Umbilical cord (tissue), 2 donors: ENCODE data around the gene LPIN1. TPM values are rescaled to one million over a fixed set of nuclear protein-coding genes. Genes with fewer than 3 reads are reported as not detected.
A peak's percentile ranks its signal among the peaks of the same experiment; 100 is the strongest.
"Not testable (repeated sequence)": the region's sequence is repeated elsewhere in the genome, so short reads cannot be mapped to it uniquely, and the experiment has no call there.

Experiments
- DNase-seq: peaks from one replicate; pipeline ENCODE4 v3.0.0-alpha.2; 2015; ENCODE audit warnings: low spot score
- total RNA-seq: library from RNA; depleted of rRNA; stranded (reverse); fragments of >200 nt; gene quantifications from one replicate; pipeline ENCODE4 v1.2.3, GENCODE V29; 2014; ENCODE audit warnings: low replicate concordance; ENCODE audit not compliant: insufficient read depth

Gene LPIN1
- total RNA-seq, 1 donor from 2014 or later: 23.1 TPM

GRCh38 chr2:11832531-11832930 is 86.1 kb downstream of the LPIN1 start:
- DNase-seq: no peak

GRCh38 chr2:11833601-11834000 is 87.2 kb downstream of the LPIN1 start:
- no peak for DNase-seq

- DNase-seq: no peak
Measured at GRCh38 chr2:11835403-11835802, 89.0 kb downstream of the LPIN1 start.

- DNase-seq: no peak
Measured at GRCh38 chr2:11836647-11837219, 90.3 kb downstream of the LPIN1 start.

- no peak for DNase-seq
Measured at GRCh38 chr2:11837875-11838734, 91.7 kb downstream of the LPIN1 start.

DNA sequence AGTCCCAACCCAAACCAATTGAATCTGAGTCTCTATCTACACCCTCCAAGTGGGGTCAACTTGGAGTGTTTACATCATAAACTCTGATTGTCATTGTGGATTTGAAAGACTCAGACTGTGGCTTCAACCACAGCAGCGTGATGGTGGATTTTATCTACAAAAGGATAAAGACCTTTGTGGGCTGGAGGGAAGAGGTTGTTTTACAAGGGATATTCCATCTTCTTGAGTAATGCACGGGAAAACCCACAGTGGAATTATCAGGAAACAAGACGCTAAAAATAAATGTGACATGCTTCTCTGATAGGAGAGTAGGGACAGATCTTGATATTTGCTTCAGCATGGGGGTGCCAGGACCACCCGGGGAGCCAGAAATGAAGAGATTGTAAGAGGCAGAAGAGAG is 93.5 kb downstream of the LPIN1 start:
- no peak for DNase-seq

- DNase-seq: no peak
Measured at GRCh38 chr2:11842336-11842735, 95.9 kb downstream of the LPIN1 start.

GRCh38 chr2:11844798-11845197 is 98.4 kb downstream of the LPIN1 start:
- DNase-seq: not testable (repeated sequence)

DNA sequence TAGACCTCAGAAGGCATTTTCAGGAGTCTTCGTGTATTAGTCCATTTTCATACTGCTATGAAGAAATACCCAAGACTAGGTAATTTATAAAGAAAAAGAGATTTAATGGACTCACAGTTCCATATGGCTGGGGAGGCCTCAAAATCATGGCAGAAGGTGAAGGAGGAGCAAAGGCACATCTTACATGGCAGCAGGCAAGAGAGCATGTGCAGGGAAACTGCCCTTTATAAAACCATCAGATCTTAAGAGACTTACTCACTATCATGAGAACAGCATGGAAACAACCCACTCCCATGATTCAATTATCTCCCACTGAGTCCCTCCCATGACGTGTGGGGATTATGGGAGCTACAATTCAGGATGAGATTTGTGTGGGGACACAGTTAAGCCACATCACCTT is 101.5 kb downstream of the LPIN1 start:
- not testable (repeated sequence) for DNase-seq

GRCh38 chr2:11850082-11850481 is 103.7 kb downstream of the LPIN1 start:
- DNase-seq: no peak

DNA sequence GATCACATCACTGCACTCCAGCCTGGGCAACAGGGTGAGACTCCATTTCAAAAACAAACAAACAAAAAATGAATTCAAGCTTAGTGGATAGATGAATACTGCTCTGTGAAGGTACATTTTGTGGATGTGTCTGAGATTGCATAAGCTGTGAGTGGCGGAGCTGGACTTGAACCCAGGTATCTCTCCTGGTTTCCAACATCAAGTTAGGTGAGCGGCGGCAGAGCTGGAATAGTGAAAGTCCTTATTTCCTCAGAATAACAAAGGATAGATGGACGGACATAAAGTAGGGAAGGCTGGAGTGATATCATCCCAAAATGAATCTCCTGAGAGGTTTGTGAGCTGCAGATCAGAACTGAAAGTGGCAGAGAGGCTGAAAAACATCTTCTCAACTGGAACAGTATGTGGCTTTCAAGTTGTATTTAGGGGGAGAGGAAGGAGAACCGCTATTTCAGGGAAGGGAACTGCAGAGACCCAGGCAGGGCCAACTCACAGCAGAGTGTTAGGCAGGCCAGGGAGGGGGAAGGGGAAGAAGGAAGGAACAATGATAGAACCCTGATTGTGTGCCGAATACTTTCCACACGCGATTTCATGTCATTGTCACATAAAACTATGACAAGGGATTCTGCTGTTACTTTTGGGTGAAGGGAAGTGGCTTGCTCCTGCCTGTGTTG is 106.2 kb downstream of the LPIN1 start:
- DNase-seq: no peak

- DNase-seq: no peak
Measured at GRCh38 chr2:11853197-11853588, 106.8 kb downstream of the LPIN1 start.

DNA sequence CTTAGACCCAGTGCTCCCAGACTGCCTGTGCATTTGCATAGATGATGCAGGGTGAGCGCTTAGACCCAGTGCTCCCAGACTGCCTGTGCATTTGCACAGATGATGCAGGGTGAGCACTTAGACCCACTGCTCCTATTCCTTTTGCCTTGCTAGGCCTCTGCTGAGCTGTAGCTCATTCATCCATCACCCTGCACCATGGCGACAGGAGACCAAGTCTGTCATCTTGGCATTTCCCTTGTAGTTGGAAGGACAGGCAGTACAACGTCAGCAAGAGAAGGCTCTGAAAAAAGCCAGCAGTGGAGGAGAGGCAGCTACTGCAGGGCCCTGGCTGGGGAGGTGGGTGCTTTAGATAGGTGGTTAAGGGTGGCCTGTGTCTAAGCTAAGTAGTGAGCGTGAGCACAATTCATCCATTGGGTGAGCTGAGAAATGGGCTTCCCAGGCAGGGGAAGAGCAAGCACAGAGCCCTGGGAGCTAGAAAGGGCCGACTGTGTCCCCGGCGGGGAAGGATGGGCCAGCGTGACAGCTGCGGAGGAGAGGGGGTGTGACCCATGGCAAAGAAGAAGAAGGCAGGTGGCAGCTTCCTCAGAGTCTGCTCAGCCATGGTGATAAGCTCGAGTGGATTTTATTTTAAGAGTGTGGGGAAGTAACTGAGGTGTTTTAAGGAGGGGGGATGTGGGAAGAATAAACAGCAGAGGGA is 108.8 kb downstream of the LPIN1 start:
- DNase-seq: no peak

GRCh38 chr2:11856095-11856494 is 109.7 kb downstream of the LPIN1 start:
- no peak for DNase-seq

GRCh38 chr2:11858883-11859282 is 112.5 kb downstream of the LPIN1 start:
- DNase-seq: no peak

GRCh38 chr2:11859975-11860374 is 113.5 kb downstream of the LPIN1 start:
- DNase-seq: not testable (repeated sequence)

GRCh38 chr2:11861044-11861443 is 114.6 kb downstream of the LPIN1 start:
- no peak for DNase-seq

- DNase-seq: no peak
Measured at GRCh38 chr2:11862049-11862448, 115.6 kb downstream of the LPIN1 start.

GRCh38 chr2:11863103-11863502 is 116.7 kb downstream of the LPIN1 start:
- DNase-seq: no peak

GRCh38 chr2:11863513-11864328 is 117.3 kb downstream of the LPIN1 start:
- DNase-seq: peak; percentile 80

DNA sequence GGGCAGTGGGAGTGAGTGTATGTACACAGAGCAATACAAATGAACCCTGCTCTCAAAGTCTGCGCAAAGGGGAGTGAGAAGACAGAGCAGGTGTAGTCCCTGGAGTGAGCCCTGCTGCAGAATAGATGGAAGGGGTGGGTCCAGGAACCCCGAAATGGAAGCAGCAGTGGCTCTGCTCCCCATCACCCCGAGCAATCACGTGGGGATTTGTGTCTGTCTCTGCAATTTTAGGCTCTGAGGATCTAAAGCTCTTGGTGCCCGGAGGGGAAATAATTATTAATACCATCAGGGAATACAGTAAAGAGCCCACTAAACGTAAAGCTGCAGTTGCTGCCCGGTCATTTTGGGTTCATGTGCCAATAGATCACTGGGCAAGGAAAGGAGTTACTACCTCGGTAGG is 118.3 kb downstream of the LPIN1 start:
- no peak for DNase-seq
